MM.1S (cell line): ENCODE data around the gene NTRK1.

ENCODE experiments used
- DNase-seq: peaks from one replicate; pipeline ENCODE4 v3.0.0-alpha.2; 2015
- H2AFZ ChIP-seq: fragments of 300-600 bp; sonication (generic); 2 replicates; pipeline ENCODE4 v1.6.0; 2016; ENCODE audit warnings: antibody characterized with exemption, low read length
- H3F3A ChIP-seq: fragments of 300-600 bp; sonication (generic); 2 replicates; pipeline ENCODE4 v1.6.1; 2016; ENCODE audit warnings: mild to moderate bottlenecking, antibody characterized with exemption, low read length, moderate library complexity, mixed read lengths; ENCODE audit not compliant: insufficient read depth
- H3K27ac ChIP-seq: fragments of 300-600 bp; sonication (generic); 2 replicates; pipeline ENCODE4 v1.5.1; 2016; ENCODE audit warnings: mild to moderate bottlenecking, low read length
- H3K27me3 ChIP-seq: fragments of 300-600 bp; sonication (generic); replicated peaks from 2 replicates; pipeline ENCODE4 v1.6.0; 2016; ENCODE audit warnings: low read length; ENCODE audit not compliant: insufficient read depth
- H3K36me3 ChIP-seq: fragments of 300-600 bp; sonication (generic); replicated peaks from 2 replicates; pipeline ENCODE4 v1.6.1; 2016; ENCODE audit warnings: mild to moderate bottlenecking, low read length, mixed read lengths; ENCODE audit not compliant: insufficient read depth
- H3K4me1 ChIP-seq: fragments of 300-600 bp; sonication (generic); 2 replicates; pipeline ENCODE4 v1.6.1; 2016; ENCODE audit warnings: low read length, mixed read lengths
- H3K4me2 ChIP-seq: fragments of 300-600 bp; sonication (generic); 2 replicates; pipeline ENCODE4 v1.6.0; 2016; ENCODE audit warnings: low read depth, low read length
- H3K4me3 ChIP-seq: fragments of 300-600 bp; sonication (generic); 2 replicates; pipeline ENCODE4 v1.5.1; 2016; ENCODE audit warnings: low read length, mixed read lengths
- H3K79me2 ChIP-seq: fragments of 300-600 bp; sonication (generic); 2 replicates; pipeline ENCODE4 v1.6.1; 2016; ENCODE audit warnings: mixed run types, low read length, mixed read lengths
- H3K9ac ChIP-seq: fragments of 300-600 bp; sonication (generic); 2 replicates; pipeline ENCODE4 v1.6.1; 2016; ENCODE audit warnings: low read length, mixed read lengths
- H3K9me2 ChIP-seq: fragments of 300-600 bp; sonication (generic); replicated peaks from 2 replicates; pipeline ENCODE4 v1.6.1; 2016; ENCODE audit warnings: mild to moderate bottlenecking, low read length, mixed read lengths; ENCODE audit not compliant: insufficient read depth
- H3K9me3 ChIP-seq: fragments of 300-600 bp; sonication (generic); replicated peaks from 2 replicates; pipeline ENCODE4 v1.6.1; 2016; ENCODE audit warnings: mild to moderate bottlenecking, low read length, mixed read lengths; ENCODE audit not compliant: insufficient read depth
- H4K20me1 ChIP-seq: fragments of 300-600 bp; sonication (generic); 2 replicates; pipeline ENCODE4 v1.6.1; 2016; ENCODE audit warnings: mild to moderate bottlenecking, low read length, moderate library complexity, mixed read lengths; ENCODE audit not compliant: insufficient read depth
- CTCF ChIP-seq: fragments of 300-600 bp; sonication (generic); IDR thresholded peaks from 2 replicates; pipeline ENCODE4 v1.5.1; 2016; ENCODE audit warnings: antibody characterized with exemption, low read length, mixed read lengths
- EZH2 ChIP-seq: fragments of 300-600 bp; sonication (generic); optimal IDR thresholded peaks from 2 replicates; pipeline ENCODE3; 2017; ENCODE audit warnings: low read depth, mild to moderate bottlenecking, antibody characterized with exemption, low read length, mixed read lengths
- EZH2phosphoT487 ChIP-seq: fragments of 300-600 bp; sonication (generic); IDR thresholded peaks from 2 replicates; pipeline ENCODE4 v1.6.1; 2018; ENCODE audit warnings: antibody characterized with exemption, low read length

The NTRK1 gene

GRCh38 chr1:156821801-156822200, 38.9 kb upstream of the NTRK1 start:
- no peaks in the 10 kb centered on the region for H3K27me3 ChIP-seq
- no peaks in the 10 kb centered on the region for H3F3A ChIP-seq
- H4K20me1 ChIP-seq: no peaks in the 10 kb centered on the region
- no peaks in the 10 kb centered on the region for H3K9me3 ChIP-seq
- H3K4me3 ChIP-seq: no peak overlapping the region
- no peak for DNase-seq
- no peak overlapping the region for H3K27ac ChIP-seq
- no peak overlapping the region for H3K9ac ChIP-seq
- H3K79me2 ChIP-seq: no peaks in the 10 kb centered on the region
- peaks cover 4% of the 10 kb centered on the region for H3K4me1 ChIP-seq
- H2AFZ ChIP-seq: no peak overlapping the region
- no peak for TF ChIP-seq CTCF
- no peak for TF ChIP-seq EZH2
- TF ChIP-seq EZH2phosphoT487: no peak
- no peak overlapping the region for H3K4me2 ChIP-seq
- no peaks in the 10 kb centered on the region for H3K9me2 ChIP-seq
- H3K36me3 ChIP-seq: no peaks in the 10 kb centered on the region

GRCh38 chr1:156822680-156823079, 38.0 kb upstream of the NTRK1 start:
- no peak overlapping the region for H3K4me3 ChIP-seq
- H3K9ac ChIP-seq: no peak overlapping the region
- no peaks in the 10 kb centered on the region for H3K36me3 ChIP-seq
- TF ChIP-seq EZH2: no peak
- TF ChIP-seq CTCF: no peak
- no peak for TF ChIP-seq EZH2phosphoT487
- no peak for DNase-seq
- no peaks in the 10 kb centered on the region for H3F3A ChIP-seq
- no peaks in the 10 kb centered on the region for H3K9me3 ChIP-seq
- H3K79me2 ChIP-seq: no peaks in the 10 kb centered on the region
- no peaks in the 10 kb centered on the region for H3K4me1 ChIP-seq
- H3K27me3 ChIP-seq: no peaks in the 10 kb centered on the region
- H2AFZ ChIP-seq: no peak overlapping the region
- no peaks in the 10 kb centered on the region for H4K20me1 ChIP-seq
- H3K27ac ChIP-seq: no peak overlapping the region
- no peak overlapping the region for H3K4me2 ChIP-seq
- H3K9me2 ChIP-seq: no peaks in the 10 kb centered on the region

- no peaks in the 10 kb centered on the region for H3K36me3 ChIP-seq
- H3K9me2 ChIP-seq: no peaks in the 10 kb centered on the region
- no peaks in the 10 kb centered on the region for H3K27me3 ChIP-seq
- DNase-seq: no peak
- no peaks in the 10 kb centered on the region for H3K4me1 ChIP-seq
- no peak overlapping the region for H2AFZ ChIP-seq
- no peaks in the 10 kb centered on the region for H3K79me2 ChIP-seq
- no peak overlapping the region for H3K9ac ChIP-seq
- H3K4me2 ChIP-seq: no peak overlapping the region
- H4K20me1 ChIP-seq: no peaks in the 10 kb centered on the region
- no peaks in the 10 kb centered on the region for H3F3A ChIP-seq
- H3K27ac ChIP-seq: no peak overlapping the region
- TF ChIP-seq EZH2phosphoT487 (no peak), EZH2 (no peak), CTCF (no peak)
- H3K4me3 ChIP-seq: no peak overlapping the region
- no peaks in the 10 kb centered on the region for H3K9me3 ChIP-seq
Observed at GRCh38 chr1:156823210-156823790, 37.4 kb upstream of the NTRK1 start.
